NAMALWA (cell line): Measurements from ENCODE around the gene KCTD21.
"Not testable (repeated sequence)": the region's sequence is repeated elsewhere in the genome, so short reads cannot be mapped to it uniquely, and the experiment has no call there.

Experiments
- DNase-seq: peaks from one replicate; pipeline ENCODE4 v3.0.0-alpha.2; 2015; ENCODE audit warnings: low spot score

KCTD21 gene

GRCh38 chr11:78175862-78176261 lies 12.6 kb downstream of the KCTD21 start:
- not testable (repeated sequence) for DNase-seq

GRCh38 chr11:78171951-78172350 lies 16.5 kb downstream of the KCTD21 start:
- no peak for DNase-seq

GRCh38 chr11:78170874-78171549 lies 17.4 kb downstream of the KCTD21 start:
- no peak for DNase-seq

- DNase-seq: no peak
Measured at GRCh38 chr11:78170413-78170812, 18.0 kb downstream of the KCTD21 start.

- no peak for DNase-seq
Measured at GRCh38 chr11:78168539-78169477, 19.6 kb downstream of the KCTD21 start.

GRCh38 chr11:78166855-78167469 lies 21.5 kb downstream of the KCTD21 start:
- DNase-seq: no peak

GRCh38 chr11:78164471-78164870 lies 24.0 kb downstream of the KCTD21 start:
- DNase-seq: no peak

GRCh38 chr11:78163828-78164227 lies 24.6 kb downstream of the KCTD21 start:
- DNase-seq: no peak

GRCh38 chr11:78161962-78162371 lies 26.5 kb downstream of the KCTD21 start:
- DNase-seq: no peak

GRCh38 chr11:78161346-78161745 lies 27.1 kb downstream of the KCTD21 start:
- DNase-seq: no peak

GRCh38 chr11:78160557-78160956 lies 27.9 kb downstream of the KCTD21 start:
- no peak for DNase-seq

GRCh38 chr11:78158987-78159652 lies 29.3 kb downstream of the KCTD21 start:
- no peak for DNase-seq

GRCh38 chr11:78156127-78156844 lies 32.1 kb downstream of the KCTD21 start:
- no peak for DNase-seq

- no peak for DNase-seq
Measured at GRCh38 chr11:78151804-78152203, 36.6 kb downstream of the KCTD21 start.

GRCh38 chr11:78150754-78151153 lies 37.7 kb downstream of the KCTD21 start:
- no peak for DNase-seq

- no peak for DNase-seq
Measured at GRCh38 chr11:78150346-78150745, 38.1 kb downstream of the KCTD21 start.

GRCh38 chr11:78149646-78150045 lies 38.8 kb downstream of the KCTD21 start:
- DNase-seq: no peak

GRCh38 chr11:78147807-78148206 lies 40.6 kb downstream of the KCTD21 start:
- DNase-seq: no peak

- DNase-seq: no peak
Measured at GRCh38 chr11:78145511-78146025, 42.9 kb downstream of the KCTD21 start.

- DNase-seq: peak; percentile 11
Measured at GRCh38 chr11:78140392-78141077, 47.9 kb downstream of the KCTD21 start.
